Suprapubic skin (tissue), 4 donors: ENCODE data around the gene MAPK4.

Experiments used
- POLR2A ChIP-seq, 2 donors: fragments of 450-650 bp; IDR thresholded peaks; one replicate each; pipeline ENCODE4 v1.6.1; 2017; ENCODE audit warnings: antibody characterized with exemption in 2 of 2, mild to moderate bottlenecking in 2 of 2, moderate library complexity in 2 of 2
- POLR2AphosphoS5 ChIP-seq, 3 donors: sonication (generic); formaldehyde crosslinking; IDR thresholded peaks; one replicate each; pipeline ENCODE4 v1.6.1; 2017; ENCODE audit warnings: antibody characterized with exemption in 3 of 3
- TF ChIP-seq, protein P1 (sequence below), 2 donors: fragments of 200-600 bp in 1 of 2; fragments of 450-650 bp in 1 of 2; sonication (generic) in 1 of 2; IDR thresholded peaks; one replicate each; pipeline ENCODE4 v1.5.1; 2016 to 2019; ENCODE audit warnings: antibody characterized with exemption in 2 of 2, mild to moderate bottlenecking in 1 of 2, moderate library complexity in 1 of 2

GRCh38 chr18:50586710-50587109, 26.8 kb downstream of the MAPK4 start:
- TF ChIP-seq, protein P1, sequence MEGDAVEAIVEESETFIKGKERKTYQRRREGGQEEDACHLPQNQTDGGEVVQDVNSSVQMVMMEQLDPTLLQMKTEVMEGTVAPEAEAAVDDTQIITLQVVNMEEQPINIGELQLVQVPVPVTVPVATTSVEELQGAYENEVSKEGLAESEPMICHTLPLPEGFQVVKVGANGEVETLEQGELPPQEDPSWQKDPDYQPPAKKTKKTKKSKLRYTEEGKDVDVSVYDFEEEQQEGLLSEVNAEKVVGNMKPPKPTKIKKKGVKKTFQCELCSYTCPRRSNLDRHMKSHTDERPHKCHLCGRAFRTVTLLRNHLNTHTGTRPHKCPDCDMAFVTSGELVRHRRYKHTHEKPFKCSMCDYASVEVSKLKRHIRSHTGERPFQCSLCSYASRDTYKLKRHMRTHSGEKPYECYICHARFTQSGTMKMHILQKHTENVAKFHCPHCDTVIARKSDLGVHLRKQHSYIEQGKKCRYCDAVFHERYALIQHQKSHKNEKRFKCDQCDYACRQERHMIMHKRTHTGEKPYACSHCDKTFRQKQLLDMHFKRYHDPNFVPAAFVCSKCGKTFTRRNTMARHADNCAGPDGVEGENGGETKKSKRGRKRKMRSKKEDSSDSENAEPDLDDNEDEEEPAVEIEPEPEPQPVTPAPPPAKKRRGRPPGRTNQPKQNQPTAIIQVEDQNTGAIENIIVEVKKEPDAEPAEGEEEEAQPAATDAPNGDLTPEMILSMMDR (IDR thresholded peaks at IDR 0.05), result no peak
- TF ChIP-seq POLR2A (IDR thresholded peaks at IDR 0.05), result no peak
- no peak for TF ChIP-seq POLR2AphosphoS5 (IDR thresholded peaks at IDR 0.05)
